HG03139 (cell line): Measurements from ENCODE around the gene SPAG4.

ENCODE experiments used
- ATAC-seq: cut with Tn5 transposase; IDR thresholded peaks from one replicate; pipeline ENCODE4 v1.9.1; 2021; ENCODE audit not compliant: unreplicated experiment

The SPAG4 gene

GRCh38 chr20:35652641-35653429 is 37.2 kb downstream of the SPAG4 start:
- no peak for ATAC-seq

- ATAC-seq = no peak
Measured at GRCh38 chr20:35653430-35653734, 37.8 kb downstream of the SPAG4 start.

- no peak for ATAC-seq
Measured at GRCh38 chr20:35653893-35654292, 38.3 kb downstream of the SPAG4 start.

GRCh38 chr20:35654415-35654814 is 38.8 kb downstream of the SPAG4 start:
- no peak for ATAC-seq

GRCh38 chr20:35657271-35657670 is 41.6 kb downstream of the SPAG4 start:
- no peak for ATAC-seq

- ATAC-seq = no peak
Measured at GRCh38 chr20:35660122-35660937, 44.7 kb downstream of the SPAG4 start.

GRCh38 chr20:35661053-35661452 is 45.4 kb downstream of the SPAG4 start:
- no peak for ATAC-seq

GRCh38 chr20:35661908-35662307 is 46.3 kb downstream of the SPAG4 start:
- ATAC-seq = no peak

GRCh38 chr20:35662551-35662950 is 46.9 kb downstream of the SPAG4 start:
- ATAC-seq = no peak

- ATAC-seq = peak; percentile 18
Measured at GRCh38 chr20:35663516-35664465, 48.2 kb downstream of the SPAG4 start.

GRCh38 chr20:35664466-35665206 is 49.0 kb downstream of the SPAG4 start, which contains the start of the genes CPNE1 and RBM12:
Gene CPNE1, minus strand, starts transcription at chr20:35664900. Its CDS starts 31,977 bp downstream, at chr20:35632923.
Gene RBM12, minus strand, starts transcription at chr20:35664900. Its CDS starts 9,578 bp downstream, at chr20:35655322.
- ATAC-seq = peak; percentile 74

GRCh38 chr20:35665949-35666288 is 50.3 kb downstream of the SPAG4 start:
- ATAC-seq = no peak

- ATAC-seq = no peak
Measured at GRCh38 chr20:35669221-35669620, 53.6 kb downstream of the SPAG4 start.

- no peak for ATAC-seq
Measured at GRCh38 chr20:35669681-35670080, 54.1 kb downstream of the SPAG4 start.
